ENCODE data around the gene LARGE2.

- TF ChIP-seq POLR2A (IDR thresholded peaks at IDR 0.05) (no peak), CTCF (IDR thresholded peaks at IDR 0.05) (no peak)
Measured at GRCh38 chr11:45930951-45931570, 8.6 kb downstream of the LARGE2 start.
